GM13977 (cell line): ENCODE results near the gene SAA4.
A peak's percentile ranks its signal among the peaks of the same experiment; 100 is the strongest.

Experiments
- DNase-seq: peaks from one replicate; pipeline ENCODE4 v3.0.0; 2012; ENCODE audit warnings: low spot score
- in situ Hi-C: fragments of 300-500 bp; cut with MboI; formaldehyde crosslinking; loops from one replicate; pipeline ENCODE4 v1.12.0; 2022; ENCODE audit warnings: low sequenced_read_pairs, low pct_unique_long_range_greater_than_20kb, mixed read lengths, inconsistent platforms; ENCODE audit not compliant: unreplicated experiment
- TF ChIP-seq, protein P1 (sequence below): IDR thresholded peaks from 2 replicates; pipeline ENCODE4 v1.5.1; 2012; ENCODE audit warnings: mild to moderate bottlenecking, control low read depth; ENCODE audit not compliant: insufficient read depth; ENCODE audit errors: extremely low read depth, missing control alignments

SAA4 gene

DNA sequence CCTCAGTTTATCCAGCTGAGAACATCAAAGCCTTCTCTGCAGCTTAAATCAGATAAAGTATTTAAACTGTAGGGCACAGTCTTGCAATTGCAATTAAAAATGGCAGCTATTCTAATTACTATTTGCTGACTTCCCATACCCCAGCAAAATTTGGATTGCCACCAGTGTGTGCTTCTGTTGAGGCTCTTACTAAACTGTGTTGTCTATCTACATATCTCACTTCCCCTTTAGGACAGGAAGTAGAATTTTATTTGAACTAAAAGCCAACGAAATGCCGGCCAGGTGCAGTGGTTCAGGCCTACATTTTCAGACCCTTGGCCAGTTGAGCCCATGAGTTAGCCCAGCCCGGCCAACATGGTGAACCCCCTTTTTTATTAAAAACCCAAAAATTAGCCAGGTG is 7.1 kb downstream of the SAA4 start:
- TF ChIP-seq, protein P1, sequence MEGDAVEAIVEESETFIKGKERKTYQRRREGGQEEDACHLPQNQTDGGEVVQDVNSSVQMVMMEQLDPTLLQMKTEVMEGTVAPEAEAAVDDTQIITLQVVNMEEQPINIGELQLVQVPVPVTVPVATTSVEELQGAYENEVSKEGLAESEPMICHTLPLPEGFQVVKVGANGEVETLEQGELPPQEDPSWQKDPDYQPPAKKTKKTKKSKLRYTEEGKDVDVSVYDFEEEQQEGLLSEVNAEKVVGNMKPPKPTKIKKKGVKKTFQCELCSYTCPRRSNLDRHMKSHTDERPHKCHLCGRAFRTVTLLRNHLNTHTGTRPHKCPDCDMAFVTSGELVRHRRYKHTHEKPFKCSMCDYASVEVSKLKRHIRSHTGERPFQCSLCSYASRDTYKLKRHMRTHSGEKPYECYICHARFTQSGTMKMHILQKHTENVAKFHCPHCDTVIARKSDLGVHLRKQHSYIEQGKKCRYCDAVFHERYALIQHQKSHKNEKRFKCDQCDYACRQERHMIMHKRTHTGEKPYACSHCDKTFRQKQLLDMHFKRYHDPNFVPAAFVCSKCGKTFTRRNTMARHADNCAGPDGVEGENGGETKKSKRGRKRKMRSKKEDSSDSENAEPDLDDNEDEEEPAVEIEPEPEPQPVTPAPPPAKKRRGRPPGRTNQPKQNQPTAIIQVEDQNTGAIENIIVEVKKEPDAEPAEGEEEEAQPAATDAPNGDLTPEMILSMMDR: no peak
- in situ Hi-C loops: no loop called here
- DNase-seq: peak; percentile 65

DNA sequence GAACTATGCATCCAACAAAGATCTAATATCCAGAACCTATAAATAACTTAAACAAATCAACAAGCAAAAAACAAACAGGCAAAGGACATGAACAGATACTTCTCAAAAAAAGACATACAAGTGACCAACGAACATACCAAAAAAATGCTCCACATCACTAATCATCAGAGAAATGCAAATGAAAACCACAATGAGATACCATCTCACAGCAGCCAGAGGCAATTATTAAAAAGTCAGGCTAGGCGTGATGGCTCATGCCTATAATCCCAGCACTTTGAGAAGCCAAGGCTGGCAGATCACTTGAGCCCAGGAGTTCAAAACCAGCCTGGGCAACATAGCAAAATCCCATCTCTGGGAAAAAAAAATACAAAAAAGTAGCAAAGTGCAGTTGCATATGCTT is 10.7 kb downstream of the SAA4 start:
- no peak for DNase-seq
- in situ Hi-C loops: no loop called here
- TF ChIP-seq, protein P1: no peak

DNA sequence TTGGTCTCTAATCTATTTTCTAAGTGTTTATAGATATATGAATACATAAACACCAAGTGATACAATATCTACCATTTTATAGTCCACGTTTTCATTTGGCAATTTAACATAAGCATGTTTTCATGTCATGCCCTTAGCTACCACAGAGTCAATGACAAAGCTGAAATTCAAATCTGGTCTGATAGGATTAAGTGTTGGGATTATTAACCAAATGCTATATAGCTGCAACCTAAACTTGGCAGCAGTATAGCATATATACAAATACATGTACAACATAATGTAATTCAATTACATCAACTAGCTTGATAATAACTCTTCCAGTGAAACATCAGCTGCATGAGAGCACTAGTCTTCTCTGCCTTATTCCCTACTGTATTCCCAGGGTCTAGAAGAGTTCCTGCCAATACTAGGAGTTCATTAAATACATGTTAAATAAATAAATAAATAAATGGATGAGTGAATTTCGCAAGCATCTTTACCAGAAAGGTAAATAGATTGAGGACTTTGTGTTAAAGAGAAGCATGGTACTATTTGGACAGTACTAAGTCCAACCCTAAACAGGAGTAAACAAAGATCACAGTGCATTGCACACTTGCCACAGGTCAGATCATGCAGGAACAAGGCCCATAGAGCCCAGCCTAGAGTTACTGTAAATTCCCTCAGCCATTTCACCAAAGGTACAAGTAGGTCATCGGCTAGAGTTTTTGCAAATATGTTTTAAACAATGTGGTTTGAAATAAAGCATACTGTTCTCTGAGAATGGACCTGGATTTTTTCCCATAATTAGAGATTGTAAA is 12.8 kb downstream of the SAA4 start:
- in situ Hi-C loops: no loop called here
- TF ChIP-seq, protein P1: no peak
- DNase-seq: no peak

DNA sequence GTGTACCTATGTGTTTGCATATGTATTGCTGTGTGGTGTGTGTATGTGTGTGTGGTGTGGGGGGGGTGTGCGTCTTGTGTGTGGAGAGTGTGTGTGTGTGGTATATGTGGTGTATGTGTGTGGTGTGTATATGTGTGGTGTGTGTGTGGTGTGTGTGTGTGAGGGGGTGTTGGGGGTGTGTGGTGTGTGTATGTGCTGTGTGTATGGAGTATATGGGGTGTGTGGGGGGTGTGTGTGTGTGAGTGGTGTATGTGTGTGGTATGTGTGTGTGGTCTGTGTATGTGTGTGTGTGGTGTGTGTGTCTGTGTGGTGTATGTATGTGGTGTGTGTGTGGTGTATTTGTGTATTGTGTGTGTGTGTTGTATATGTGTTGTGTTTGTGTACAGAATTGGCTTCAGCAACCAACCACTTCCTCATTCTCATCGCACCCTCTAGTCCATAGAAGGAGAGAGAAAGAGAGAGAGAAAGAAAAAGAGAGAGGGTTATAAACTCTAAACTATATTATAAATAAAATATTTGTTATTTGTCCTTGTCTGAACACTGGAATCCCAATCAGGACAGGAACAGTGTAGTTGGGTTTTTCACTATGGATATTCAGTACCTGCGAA is 13.7 kb downstream of the SAA4 start:
- DNase-seq: no peak
- TF ChIP-seq, protein P1: no peak
- in situ Hi-C loops: no loop called here

DNA sequence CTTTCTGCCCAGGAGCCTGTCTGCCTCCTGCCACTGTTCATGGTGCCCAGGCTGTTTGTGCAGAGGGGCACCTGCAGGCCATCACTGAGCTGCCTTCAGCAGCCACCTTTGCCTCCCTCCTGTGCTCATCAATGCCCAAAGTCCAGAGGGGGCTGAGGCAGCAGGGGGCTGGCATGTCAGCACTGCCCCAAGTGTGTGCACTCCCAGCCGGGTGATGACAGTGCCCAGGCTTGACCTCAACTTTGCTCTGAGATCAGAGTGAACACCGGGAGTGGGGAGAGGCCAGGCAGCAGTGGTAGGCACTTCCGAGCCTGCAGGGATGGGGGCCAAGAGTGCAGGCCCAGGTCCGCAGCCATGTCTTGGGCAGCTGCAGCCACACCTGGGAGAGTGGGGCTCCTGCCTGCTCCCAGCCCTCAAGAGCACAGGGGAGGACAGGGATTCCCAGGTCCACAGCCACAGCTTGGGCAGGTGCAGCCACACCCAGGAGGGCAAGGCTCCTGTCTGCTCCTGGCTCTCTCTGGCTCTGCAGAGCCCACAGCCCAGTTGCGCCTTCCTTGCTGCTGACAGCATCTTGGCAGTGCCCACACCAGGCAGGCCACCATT is 15.2 kb downstream of the SAA4 start:
- in situ Hi-C loops: no loop called here
- TF ChIP-seq, protein P1: no peak
- no peak for DNase-seq

DNA sequence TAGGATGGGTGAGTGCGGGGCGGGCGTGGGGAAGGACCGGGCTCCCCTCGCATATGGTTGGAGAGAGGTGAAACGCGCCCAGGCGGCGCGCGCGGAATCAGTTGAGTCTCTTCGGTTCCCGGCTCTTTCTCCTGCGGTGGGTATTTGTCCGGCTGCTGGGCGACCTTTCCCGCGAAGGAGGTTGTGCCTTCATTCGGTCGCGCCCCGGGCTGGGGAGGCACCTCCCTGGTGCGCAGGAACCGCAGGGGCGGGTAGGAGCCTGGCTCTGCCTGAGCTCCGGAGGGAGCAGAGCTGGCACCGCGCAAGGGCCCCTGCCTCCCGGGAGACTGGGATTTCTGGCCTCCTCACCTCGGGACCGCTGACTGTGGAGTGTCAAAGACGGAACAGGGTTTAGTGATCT is 27.5 kb downstream of the SAA4 start:
- TF ChIP-seq, protein P1: no peak
- DNase-seq: no peak
- in situ Hi-C loops: no loop called here
